ENCODE data around the gene THAP11. TPM values are rescaled to one million over a fixed set of nuclear protein-coding genes. Genes with fewer than 3 reads are reported as not detected.

The THAP11 gene
- total and polyA plus RNA-seq, 2 of the 13 experiments (the other 11 are each of a cell fraction or from before 2014, with no cell fraction given): 44.2 to 53.4 TPM

GRCh38 chr16:67833415-67834241, 8.5 kb upstream of the THAP11 start (continued):
- TF ChIP-seq, protein P1, sequence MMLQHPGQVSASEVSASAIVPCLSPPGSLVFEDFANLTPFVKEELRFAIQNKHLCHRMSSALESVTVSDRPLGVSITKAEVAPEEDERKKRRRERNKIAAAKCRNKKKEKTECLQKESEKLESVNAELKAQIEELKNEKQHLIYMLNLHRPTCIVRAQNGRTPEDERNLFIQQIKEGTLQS (CRISPR knock-in tag; IDR thresholded peaks at IDR 0.05): peak; percentile 29; the same call in 1 of the 2 replicates
- TF ChIP-seq ZSCAN31 (CRISPR knock-in tag; IDR thresholded peaks at IDR 0.05; ENCODE audit: low read depth): peak; percentile 81
- no peak; the same call in 1 of the 2 replicates for TF ChIP-seq KDM4B (CRISPR knock-in tag; IDR thresholded peaks at IDR 0.05)
- no peak for TF ChIP-seq HNRNPUL1 (IDR thresholded peaks at IDR 0.05; ENCODE audit: low read depth, low read length)
- TF ChIP-seq ZSCAN12 (CRISPR knock-in tag; IDR thresholded peaks at IDR 0.05): peak; percentile 81; the same call in 1 of the 2 replicates
- TF ChIP-seq NONO (IDR thresholded peaks at IDR 0.05): no peak
- TF ChIP-seq NONO (CRISPR knock-in tag; conservative IDR thresholded peaks at IDR 0.05): peak; percentile 92
- no peak for TF ChIP-seq ZBTB8A (CRISPR knock-in tag; IDR thresholded peaks at IDR 0.05; ENCODE audit: borderline replicate concordance, low read depth)
- TF ChIP-seq ELF4 (CRISPR knock-in tag; IDR thresholded peaks at IDR 0.05; ENCODE audit: borderline replicate concordance): no peak; the same call in 1 of the 2 replicates
- no peak for TF ChIP-seq IKZF4 (CRISPR knock-in tag; IDR thresholded peaks at IDR 0.05; ENCODE audit: borderline replicate concordance, low read depth, not compliant biosample characterization)
- TF ChIP-seq ZNF713 (CRISPR knock-in tag; IDR thresholded peaks at IDR 0.05): no peak
- TF ChIP-seq, protein P2, sequence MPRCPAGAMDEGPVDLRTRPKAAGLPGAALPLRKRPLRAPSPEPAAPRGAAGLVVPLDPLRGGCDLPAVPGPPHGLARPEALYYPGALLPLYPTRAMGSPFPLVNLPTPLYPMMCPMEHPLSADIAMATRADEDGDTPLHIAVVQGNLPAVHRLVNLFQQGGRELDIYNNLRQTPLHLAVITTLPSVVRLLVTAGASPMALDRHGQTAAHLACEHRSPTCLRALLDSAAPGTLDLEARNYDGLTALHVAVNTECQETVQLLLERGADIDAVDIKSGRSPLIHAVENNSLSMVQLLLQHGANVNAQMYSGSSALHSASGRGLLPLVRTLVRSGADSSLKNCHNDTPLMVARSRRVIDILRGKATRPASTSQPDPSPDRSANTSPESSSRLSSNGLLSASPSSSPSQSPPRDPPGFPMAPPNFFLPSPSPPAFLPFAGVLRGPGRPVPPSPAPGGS (CRISPR knock-in tag; IDR thresholded peaks at IDR 0.05): peak; percentile 93
- TF ChIP-seq FOXA3 (CRISPR knock-in tag; IDR thresholded peaks at IDR 0.05): peak; percentile 69
- TF ChIP-seq HHEX (CRISPR knock-in tag; IDR thresholded peaks at IDR 0.05): 0 out of 2 replicates have a peak, but pooled peaks have one; percentile 17
- no peak for TF ChIP-seq SRSF9 (IDR thresholded peaks at IDR 0.05; ENCODE audit: borderline replicate concordance, insufficient read depth, low read depth, low read length, poor library complexity, severe bottlenecking)
- no peak; the same call in 1 of the 2 replicates for TF ChIP-seq PRMT3 (CRISPR knock-in tag; IDR thresholded peaks at IDR 0.05; ENCODE audit: borderline replicate concordance, low read depth)
- peak; percentile 66; the same call in 1 of the 2 replicates for TF ChIP-seq TSC22D2 (CRISPR knock-in tag; IDR thresholded peaks at IDR 0.05; ENCODE audit: borderline replicate concordance)
- TF ChIP-seq, protein P3, sequence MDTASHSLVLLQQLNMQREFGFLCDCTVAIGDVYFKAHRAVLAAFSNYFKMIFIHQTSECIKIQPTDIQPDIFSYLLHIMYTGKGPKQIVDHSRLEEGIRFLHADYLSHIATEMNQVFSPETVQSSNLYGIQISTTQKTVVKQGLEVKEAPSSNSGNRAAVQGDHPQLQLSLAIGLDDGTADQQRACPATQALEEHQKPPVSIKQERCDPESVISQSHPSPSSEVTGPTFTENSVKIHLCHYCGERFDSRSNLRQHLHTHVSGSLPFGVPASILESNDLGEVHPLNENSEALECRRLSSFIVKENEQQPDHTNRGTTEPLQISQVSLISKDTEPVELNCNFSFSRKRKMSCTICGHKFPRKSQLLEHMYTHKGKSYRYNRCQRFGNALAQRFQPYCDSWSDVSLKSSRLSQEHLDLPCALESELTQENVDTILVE (CRISPR knock-in tag; IDR thresholded peaks at IDR 0.05): peak; percentile 83; the same call in 1 of the 2 replicates
- peak; percentile 89; the same call in 1 of the 2 replicates for TF ChIP-seq ZNF337 (CRISPR knock-in tag; IDR thresholded peaks at IDR 0.05; ENCODE audit: borderline replicate concordance, low read depth)
- TF ChIP-seq, protein P4, sequence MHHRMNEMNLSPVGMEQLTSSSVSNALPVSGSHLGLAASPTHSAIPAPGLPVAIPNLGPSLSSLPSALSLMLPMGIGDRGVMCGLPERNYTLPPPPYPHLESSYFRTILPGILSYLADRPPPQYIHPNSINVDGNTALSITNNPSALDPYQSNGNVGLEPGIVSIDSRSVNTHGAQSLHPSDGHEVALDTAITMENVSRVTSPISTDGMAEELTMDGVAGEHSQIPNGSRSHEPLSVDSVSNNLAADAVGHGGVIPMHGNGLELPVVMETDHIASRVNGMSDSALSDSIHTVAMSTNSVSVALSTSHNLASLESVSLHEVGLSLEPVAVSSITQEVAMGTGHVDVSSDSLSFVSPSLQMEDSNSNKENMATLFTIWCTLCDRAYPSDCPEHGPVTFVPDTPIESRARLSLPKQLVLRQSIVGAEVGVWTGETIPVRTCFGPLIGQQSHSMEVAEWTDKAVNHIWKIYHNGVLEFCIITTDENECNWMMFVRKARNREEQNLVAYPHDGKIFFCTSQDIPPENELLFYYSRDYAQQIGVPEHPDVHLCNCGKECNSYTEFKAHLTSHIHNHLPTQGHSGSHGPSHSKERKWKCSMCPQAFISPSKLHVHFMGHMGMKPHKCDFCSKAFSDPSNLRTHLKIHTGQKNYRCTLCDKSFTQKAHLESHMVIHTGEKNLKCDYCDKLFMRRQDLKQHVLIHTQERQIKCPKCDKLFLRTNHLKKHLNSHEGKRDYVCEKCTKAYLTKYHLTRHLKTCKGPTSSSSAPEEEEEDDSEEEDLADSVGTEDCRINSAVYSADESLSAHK (CRISPR knock-in tag; IDR thresholded peaks at IDR 0.05; ENCODE audit: borderline replicate concordance): peak; percentile 45; the same call in 1 of the 2 replicates
- TF ChIP-seq ZNF543 (CRISPR knock-in tag; IDR thresholded peaks at IDR 0.05): peak; percentile 39; the same call in 1 of the 2 replicates
- TF ChIP-seq ATF7 (IDR thresholded peaks at IDR 0.05): no peak
- TF ChIP-seq ATF7 (CRISPR knock-in tag; IDR thresholded peaks at IDR 0.05): no peak
- peak; percentile 38; the same call in 1 of the 2 replicates for TF ChIP-seq SNAPC5 (CRISPR knock-in tag; IDR thresholded peaks at IDR 0.05; ENCODE audit: borderline replicate concordance)

All from HepG2 (cell line).